HG03175 (cell line): Measurements from ENCODE around the gene OR10Z1.

ENCODE experiments used
- ATAC-seq: cut with Tn5 transposase; IDR thresholded peaks from one replicate; pipeline ENCODE4 v1.9.1; 2021; ENCODE audit warnings: mild to moderate bottlenecking, moderate library complexity; ENCODE audit not compliant: unreplicated experiment

Gene OR10Z1

GRCh38 chr1:158604968-158605367 is at the start of gene OR10Z1:
Gene OR10Z1 (plus strand): TSS chr1:158605268. CDS start chr1:158606439, 1,171 bp downstream.
- no peak for ATAC-seq

- no peak for ATAC-seq
Measured at GRCh38 chr1:158559696-158560095, 45.4 kb upstream of the OR10Z1 start.

GRCh38 chr1:158563853-158564252 is 41.2 kb upstream of the OR10Z1 start:
- no peak for ATAC-seq

- no peak for ATAC-seq
Measured at GRCh38 chr1:158564608-158565007, 40.5 kb upstream of the OR10Z1 start.

GRCh38 chr1:158570480-158570879 is 34.6 kb upstream of the OR10Z1 start, which contains the start of gene OR6P1:
Gene OR6P1 (minus strand): TSS chr1:158570580. CDS start chr1:158563604, 6,976 bp downstream.
- no peak for ATAC-seq

- no peak for ATAC-seq
Measured at GRCh38 chr1:158572226-158572625, 32.8 kb upstream of the OR10Z1 start.

- ATAC-seq, result no peak
Measured at GRCh38 chr1:158577561-158577960, 27.5 kb upstream of the OR10Z1 start.

- no peak for ATAC-seq
Measured at GRCh38 chr1:158579733-158580132, 25.3 kb upstream of the OR10Z1 start, which contains the start of gene OR10X1. Gene OR10X1 (minus strand): TSS chr1:158579899. CDS start chr1:158579899, 0 bp downstream.

GRCh38 chr1:158583962-158584361 is 21.1 kb upstream of the OR10Z1 start:
- ATAC-seq, result no peak

GRCh38 chr1:158586942-158587341 is 18.1 kb upstream of the OR10Z1 start:
- ATAC-seq, result no peak

GRCh38 chr1:158600735-158601134 is 4.3 kb upstream of the OR10Z1 start:
- ATAC-seq, result no peak

- ATAC-seq, result no peak
Measured at GRCh38 chr1:158607296-158607695, 2.2 kb downstream of the OR10Z1 start.

- no peak for ATAC-seq
Measured at GRCh38 chr1:158611916-158612315, 6.8 kb downstream of the OR10Z1 start.

GRCh38 chr1:158613764-158614163 is 8.7 kb downstream of the OR10Z1 start:
- ATAC-seq, result no peak

GRCh38 chr1:158638146-158638545 is 33.1 kb downstream of the OR10Z1 start:
- ATAC-seq, result no peak

GRCh38 chr1:158638904-158639303 is 33.8 kb downstream of the OR10Z1 start:
- ATAC-seq, result no peak

- no peak for ATAC-seq
Measured at GRCh38 chr1:158644449-158644848, 39.4 kb downstream of the OR10Z1 start.

GRCh38 chr1:158646465-158646864 is 41.4 kb downstream of the OR10Z1 start:
- ATAC-seq, result no peak

- no peak for ATAC-seq
Measured at GRCh38 chr1:158649052-158649451, 44.0 kb downstream of the OR10Z1 start.

- no peak for ATAC-seq
Measured at GRCh38 chr1:158652721-158653334, 47.8 kb downstream of the OR10Z1 start.

- no peak for ATAC-seq
Measured at GRCh38 chr1:158654086-158654485, 49.0 kb downstream of the OR10Z1 start.

- ATAC-seq, result no peak
Measured at GRCh38 chr1:158654571-158654970, 49.5 kb downstream of the OR10Z1 start.
